A549 (cell line): ENCODE data around the gene KHDC4.

Experiments used
- CEBPB ChIP-seq, 2 experiments: fragments of >200 bp in 1 of 2; sonication (Bioruptor Twin) in 1 of 2; formaldehyde crosslinking in 1 of 2; IDR thresholded peaks; 2 replicates each; pipeline ENCODE4 v1.6.1; 2012 to 2016
- CTCF ChIP-seq: fragments of >200 bp; sonication (Bioruptor Twin); formaldehyde crosslinking; IDR thresholded peaks from 3 replicates; pipeline ENCODE4 v1.5.1; 2016
- GATA3 ChIP-seq: IDR thresholded peaks from 2 replicates; pipeline ENCODE4 v1.6.1; 2012; ENCODE audit warnings: borderline replicate concordance
- PHF8 ChIP-seq: fragments of 200-600 bp; sonication (generic); IDR thresholded peaks from 2 replicates; pipeline ENCODE4 v1.6.1; 2016; ENCODE audit warnings: low read depth, mild to moderate bottlenecking, antibody characterized with exemption, moderate library complexity, borderline replicate concordance
- USF2 ChIP-seq: fragments of 450-650 bp; IDR thresholded peaks from 2 replicates; pipeline ENCODE4 v1.6.1; 2014; ENCODE audit warnings: antibody characterized with exemption
- TF ChIP-seq, protein P1 (sequence below): IDR thresholded peaks from 2 replicates; pipeline ENCODE4 v1.6.1; 2012

GRCh38 chr1:155982106-155982505 is 47.9 kb upstream of the KHDC4 start:
- TF ChIP-seq CTCF (no peak), CEBPB (IDR thresholded peaks at IDR 0.05) (no peak), GATA3 (no peak), PHF8 (no peak), USF2 (no peak)
- TF ChIP-seq, protein P1, sequence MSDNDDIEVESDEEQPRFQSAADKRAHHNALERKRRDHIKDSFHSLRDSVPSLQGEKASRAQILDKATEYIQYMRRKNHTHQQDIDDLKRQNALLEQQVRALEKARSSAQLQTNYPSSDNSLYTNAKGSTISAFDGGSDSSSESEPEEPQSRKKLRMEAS: no peak
